Measurements from ENCODE around the gene CCHCR1.

Gene CCHCR1

GRCh38 chr6:31161216-31162126 lies 3.9 kb upstream of the CCHCR1 start:
- DNase-seq, result no peak

GRCh38 chr6:31158863-31159855 lies 1.6 kb upstream of the CCHCR1 start:
- DNase-seq, result peak; percentile 52

- DNase-seq, result peak; percentile 99
Observed at GRCh38 chr6:31158140-31158862, 699 bp upstream of the CCHCR1 start, which contains the start of gene TCF19. Gene TCF19, plus strand, starts transcription at chr6:31158589. Its CDS starts 881 bp downstream, at chr6:31159470.

- DNase-seq, result no peak
Observed at GRCh38 chr6:31156641-31157040, 961 bp downstream of the CCHCR1 start.

GRCh38 chr6:31154436-31154835 lies 3.2 kb downstream of the CCHCR1 start:
- no peak for DNase-seq

- DNase-seq, result no peak
Observed at GRCh38 chr6:31152781-31153180, 4.8 kb downstream of the CCHCR1 start.

- DNase-seq, result no peak
Observed at GRCh38 chr6:31149827-31150447, 7.7 kb downstream of the CCHCR1 start.

GRCh38 chr6:31145386-31145785 lies 12.2 kb downstream of the CCHCR1 start:
- DNase-seq, result no peak

GRCh38 chr6:31144970-31145340 lies 12.6 kb downstream of the CCHCR1 start:
- no peak for DNase-seq

- peak; percentile 56 for DNase-seq
Observed at GRCh38 chr6:31144296-31144969, 13.2 kb downstream of the CCHCR1 start.

- peak; percentile 33 for DNase-seq
Observed at GRCh38 chr6:31143148-31143547, 14.5 kb downstream of the CCHCR1 start.

GRCh38 chr6:31142361-31142761 lies 15.2 kb downstream of the CCHCR1 start:
- DNase-seq, result peak; percentile 88

GRCh38 chr6:31140643-31141042 lies 17.0 kb downstream of the CCHCR1 start:
- no peak for DNase-seq

GRCh38 chr6:31139599-31139998 lies 18.0 kb downstream of the CCHCR1 start:
- no peak for DNase-seq

GRCh38 chr6:31138982-31139381 lies 18.6 kb downstream of the CCHCR1 start, which contains the start of gene PSORS1C2:
Gene PSORS1C2, minus strand, starts transcription at chr6:31139066. Its CDS starts 40 bp downstream, at chr6:31139026.
- no peak for DNase-seq

- DNase-seq, result no peak
Observed at GRCh38 chr6:31135710-31136109, 21.9 kb downstream of the CCHCR1 start.

- no peak for DNase-seq
Observed at GRCh38 chr6:31132806-31133205, 24.8 kb downstream of the CCHCR1 start.

GRCh38 chr6:31131595-31131994 lies 26.0 kb downstream of the CCHCR1 start:
- no peak for DNase-seq

- DNase-seq, result no peak
Observed at GRCh38 chr6:31130751-31131150, 26.9 kb downstream of the CCHCR1 start.

- DNase-seq, result no peak
Observed at GRCh38 chr6:31129130-31129529, 28.5 kb downstream of the CCHCR1 start.

- DNase-seq, result peak; percentile 77
Observed at GRCh38 chr6:31128093-31128676, 29.4 kb downstream of the CCHCR1 start.

Measured in NCI-H82 (cell line).